T-helper 17 cell (primary cell): ENCODE results near the gene ALS2. TPM values are rescaled to one million over a fixed set of nuclear protein-coding genes. Genes with fewer than 3 reads are reported as not detected.

Source experiments
- ATAC-seq: fragments of 150-1000 bp; cut with Tn5 transposase; 2 replicates; pipeline ENCODE4 v1.10.0; 2021; ENCODE audit warnings: mild to moderate bottlenecking, moderate library complexity
- DNase-seq, 3 donors: peaks; one replicate each; pipeline versions ENCODE4 v3.0.0 to v3.0.0-alpha.2; 2020 to 2021
- H3K9me3 ChIP-seq: one replicate; pipeline ENCODE4 v1.7.0; 2013; ENCODE audit warnings: low read length, mild to moderate bottlenecking; ENCODE audit not compliant: control insufficient read depth, poor library complexity, severe bottlenecking
- H3K27ac Mint-ChIP-seq: one replicate; pipeline ENCODE4 v1.8.0; 2022; ENCODE audit warnings: mild to moderate bottlenecking, moderate library complexity, mixed read lengths
- H3K27me3 Mint-ChIP-seq: one replicate; pipeline ENCODE4 v1.8.0; 2022; ENCODE audit warnings: mixed read lengths
- H3K36me3 Mint-ChIP-seq: one replicate; pipeline ENCODE4 v1.8.0; 2022; ENCODE audit warnings: low read depth, mixed read lengths
- H3K4me1 Mint-ChIP-seq: one replicate; pipeline ENCODE4 v1.8.0; 2022; ENCODE audit warnings: mild to moderate bottlenecking, mixed read lengths
- H3K4me3 Mint-ChIP-seq: one replicate; pipeline ENCODE4 v1.8.0; 2022; ENCODE audit warnings: mild to moderate bottlenecking, moderate library complexity, mixed read lengths
- total RNA-seq, 4 donors: library from RNA in 2 of 4; stranded (reverse) in 2 of 4; gene quantifications; one replicate each; pipeline ENCODE4 v1.2.3 and lab custom pipeline; 2022 to 2026

Gene ALS2
- total RNA-seq, 2 donors from 2014 or later, result 6.6 to 6.7 TPM

- no peak overlapping the region for H3K27ac Mint-ChIP-seq
- H3K36me3 Mint-ChIP-seq, result peaks cover 3% of the 10 kb centered on the region
- ATAC-seq (no peak), DNase-seq (no peak)
- H3K9me3 ChIP-seq, result no peaks in the 10 kb centered on the region
- H3K4me3 Mint-ChIP-seq, result no peak overlapping the region
- no peaks in the 10 kb centered on the region for H3K27me3 Mint-ChIP-seq
- no peaks in the 10 kb centered on the region for H3K4me1 Mint-ChIP-seq
Observed at GRCh38 chr2:201761101-201761500, 19.6 kb downstream of the ALS2 start.

- no peaks in the 10 kb centered on the region for H3K9me3 ChIP-seq
- Mint-ChIP-seq H3K4me3 (no peak overlapping the region), H3K27ac (no peak overlapping the region), H3K4me1 (no peaks in the 10 kb centered on the region), H3K27me3 (no peaks in the 10 kb centered on the region), H3K36me3 (peaks cover 3% of the 10 kb centered on the region)
- ATAC-seq (no peak), DNase-seq (no peak)
Observed at GRCh38 chr2:201759567-201759966, 21.2 kb downstream of the ALS2 start.

- H3K4me3 Mint-ChIP-seq, result no peak overlapping the region
- no peak for DNase-seq
- no peak for ATAC-seq
Observed at GRCh38 chr2:201758873-201759272, 21.9 kb downstream of the ALS2 start.

GRCh38 chr2:201758234-201758633 is 22.5 kb downstream of the ALS2 start:
- no peaks in the 10 kb centered on the region for H3K9me3 ChIP-seq
- Mint-ChIP-seq H3K4me1 (no peaks in the 10 kb centered on the region), H3K36me3 (no peaks in the 10 kb centered on the region), H3K27ac (no peak overlapping the region), H3K27me3 (no peaks in the 10 kb centered on the region), H3K4me3 (no peak overlapping the region)
- ATAC-seq (no peak), DNase-seq (no peak)

More at GRCh38 chr2:201758873-201759272, 21.9 kb downstream of the ALS2 start:
- H3K36me3 Mint-ChIP-seq, result peaks cover under 1% of the 10 kb centered on the region
- no peaks in the 10 kb centered on the region for H3K27me3 Mint-ChIP-seq
- H3K27ac Mint-ChIP-seq, result no peak overlapping the region
- no peaks in the 10 kb centered on the region for H3K4me1 Mint-ChIP-seq
- no peaks in the 10 kb centered on the region for H3K9me3 ChIP-seq

GRCh38 chr2:201754717-201755415 is 25.9 kb downstream of the ALS2 start:
- Mint-ChIP-seq H3K36me3 (no peaks in the 10 kb centered on the region), H3K27me3 (no peaks in the 10 kb centered on the region), H3K4me3 (no peak overlapping the region), H3K4me1 (no peaks in the 10 kb centered on the region), H3K27ac (no peak overlapping the region)
- ATAC-seq (no peak), DNase-seq (no peak)
- H3K9me3 ChIP-seq, result no peaks in the 10 kb centered on the region

- H3K4me3 Mint-ChIP-seq, result no peak overlapping the region
- peaks cover 3% of the 10 kb centered on the region for H3K4me1 Mint-ChIP-seq
- H3K36me3 Mint-ChIP-seq, result no peaks in the 10 kb centered on the region
- DNase-seq (no peak), ATAC-seq (no peak)
- no peaks in the 10 kb centered on the region for H3K27me3 Mint-ChIP-seq
- H3K9me3 ChIP-seq, result no peaks in the 10 kb centered on the region
- H3K27ac Mint-ChIP-seq, result no peak overlapping the region
Observed at GRCh38 chr2:201751566-201751965, 29.2 kb downstream of the ALS2 start.

- no peak for ATAC-seq
Observed at GRCh38 chr2:201746551-201746950, 34.2 kb downstream of the ALS2 start.

GRCh38 chr2:201735486-201735885 is 45.2 kb downstream of the ALS2 start:
- ATAC-seq (no peak), DNase-seq (no peak)
- H3K27me3 Mint-ChIP-seq, result no peaks in the 10 kb centered on the region
- peaks cover 2% of the 10 kb centered on the region for H3K4me1 Mint-ChIP-seq
- H3K36me3 Mint-ChIP-seq, result peaks cover 4% of the 10 kb centered on the region
- H3K27ac Mint-ChIP-seq, result no peak overlapping the region
- no peak overlapping the region for H3K4me3 Mint-ChIP-seq
- no peaks in the 10 kb centered on the region for H3K9me3 ChIP-seq

More at GRCh38 chr2:201746551-201746950, 34.2 kb downstream of the ALS2 start:
- H3K9me3 ChIP-seq, result no peaks in the 10 kb centered on the region
- Mint-ChIP-seq H3K27ac (no peak overlapping the region), H3K4me1 (peaks cover 5% of the 10 kb centered on the region), H3K4me3 (no peak overlapping the region), H3K36me3 (peaks cover 9% of the 10 kb centered on the region), H3K27me3 (no peaks in the 10 kb centered on the region)
- no peak for DNase-seq

- Mint-ChIP-seq H3K4me1 (peaks cover 2% of the 10 kb centered on the region), H3K27me3 (no peaks in the 10 kb centered on the region)
- no peak for ATAC-seq
Observed at GRCh38 chr2:201734111-201734510, 46.6 kb downstream of the ALS2 start.

GRCh38 chr2:201733544-201733943 is 47.2 kb downstream of the ALS2 start:
- H3K4me3 Mint-ChIP-seq, result no peak overlapping the region
- DNase-seq (no peak), ATAC-seq (no peak)
- no peak overlapping the region for H3K27ac Mint-ChIP-seq
- no peaks in the 10 kb centered on the region for H3K27me3 Mint-ChIP-seq
- peaks cover 9% of the 10 kb centered on the region for H3K36me3 Mint-ChIP-seq
- H3K9me3 ChIP-seq, result no peaks in the 10 kb centered on the region
- peaks cover 2% of the 10 kb centered on the region for H3K4me1 Mint-ChIP-seq

More at GRCh38 chr2:201734111-201734510, 46.6 kb downstream of the ALS2 start:
- Mint-ChIP-seq H3K36me3 (peaks cover 4% of the 10 kb centered on the region), H3K27ac (no peak overlapping the region), H3K4me3 (no peak overlapping the region)
- DNase-seq, result no peak
- no peaks in the 10 kb centered on the region for H3K9me3 ChIP-seq

GRCh38 chr2:201730651-201731285 is 50.0 kb downstream of the ALS2 start:
- no peak for ATAC-seq
- H3K9me3 ChIP-seq, result no peaks in the 10 kb centered on the region
- H3K4me1 Mint-ChIP-seq, result peaks cover 2% of the 10 kb centered on the region
- H3K27me3 Mint-ChIP-seq, result no peaks in the 10 kb centered on the region
- no peak overlapping the region for H3K27ac Mint-ChIP-seq
- peaks cover 9% of the 10 kb centered on the region for H3K36me3 Mint-ChIP-seq
- DNase-seq, result no peak
- H3K4me3 Mint-ChIP-seq, result no peak overlapping the region

GRCh38 chr2:201715459-201715858 is 65.3 kb downstream of the ALS2 start:
- peaks cover 4% of the 10 kb centered on the region for H3K4me1 Mint-ChIP-seq
- no peak for ATAC-seq
- peaks cover 14% of the 10 kb centered on the region for H3K36me3 Mint-ChIP-seq
- no peak overlapping the region for H3K4me3 Mint-ChIP-seq
- no peaks in the 10 kb centered on the region for H3K27me3 Mint-ChIP-seq
- no peak overlapping the region for H3K27ac Mint-ChIP-seq
- DNase-seq, result no peak
- H3K9me3 ChIP-seq, result no peaks in the 10 kb centered on the region

GRCh38 chr2:201712726-201713125 is 68.0 kb downstream of the ALS2 start:
- H3K9me3 ChIP-seq, result no peaks in the 10 kb centered on the region
- Mint-ChIP-seq H3K27ac (no peak overlapping the region), H3K36me3 (peaks cover 9% of the 10 kb centered on the region), H3K4me1 (peaks cover 4% of the 10 kb centered on the region), H3K4me3 (no peak overlapping the region), H3K27me3 (no peaks in the 10 kb centered on the region)
- no peak for DNase-seq
- ATAC-seq, result no peak

GRCh38 chr2:201709747-201710146 is 71.0 kb downstream of the ALS2 start:
- peaks cover 9% of the 10 kb centered on the region for H3K36me3 Mint-ChIP-seq
- ATAC-seq (no peak), DNase-seq (no peak)
- no peaks in the 10 kb centered on the region for H3K27me3 Mint-ChIP-seq
- no peak overlapping the region for H3K27ac Mint-ChIP-seq
- H3K9me3 ChIP-seq, result no peaks in the 10 kb centered on the region
- no peak overlapping the region for H3K4me3 Mint-ChIP-seq
- H3K4me1 Mint-ChIP-seq, result peaks cover 2% of the 10 kb centered on the region
